ENCODE measurements around the gene ZFP30. TPM values are rescaled to one million over a fixed set of nuclear protein-coding genes. Genes with fewer than 3 reads are reported as not detected.
A peak's percentile ranks its signal among the peaks of the same experiment; 100 is the strongest.

The ZFP30 gene
- 10 to 100 TPM in 1 of 4 donors, 1 to 10 TPM in 3; 3.3 to 13.1 (median 5.5) TPM for total RNA-seq

DNA sequence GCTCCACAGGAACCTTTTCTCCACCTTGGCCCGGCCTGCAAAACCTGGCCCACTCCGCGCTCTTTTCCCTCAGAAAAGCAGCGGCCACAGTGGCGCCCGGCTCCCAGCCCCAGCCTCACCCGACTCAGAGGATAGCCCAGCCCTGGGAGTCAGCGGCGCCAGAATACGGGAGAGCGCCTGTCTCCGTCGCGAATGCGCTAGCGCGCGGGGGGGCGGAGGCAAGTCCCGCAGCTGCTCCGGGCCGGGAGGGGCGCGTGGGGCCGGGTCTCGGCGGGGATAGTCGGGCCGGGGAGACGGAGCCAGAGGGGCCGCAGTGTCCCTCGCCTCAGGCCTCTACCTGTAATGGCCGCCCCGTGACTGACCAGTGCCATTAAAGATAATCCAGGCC, at the start of gene ZFP30:
ZFP30 (minus strand) TSS at position 165 of the 388 bp plus-strand sequence. CDS start 7,643 bp downstream, outside the sequence.
- Histone ChIP-seq H3K27ac (peak within 1 kb of the TSS; percentile 82 to 90 (median 86)), H3K9me3 (no peaks in the 10 kb centered on the region), H3K4me3 (peak within 1 kb of the TSS; percentile 64 to 82 (median 72)), H3K36me3 (no peaks in the 10 kb centered on the region), H3K4me1 (peaks cover 0 to 15% (median 4%) of the 10 kb centered on the region in 4 donors), H3K27me3 (no peaks in the 10 kb centered on the region)
- DNase-seq: peak; percentile 80 to 93 (median 87)
- TF ChIP-seq, protein P1, sequence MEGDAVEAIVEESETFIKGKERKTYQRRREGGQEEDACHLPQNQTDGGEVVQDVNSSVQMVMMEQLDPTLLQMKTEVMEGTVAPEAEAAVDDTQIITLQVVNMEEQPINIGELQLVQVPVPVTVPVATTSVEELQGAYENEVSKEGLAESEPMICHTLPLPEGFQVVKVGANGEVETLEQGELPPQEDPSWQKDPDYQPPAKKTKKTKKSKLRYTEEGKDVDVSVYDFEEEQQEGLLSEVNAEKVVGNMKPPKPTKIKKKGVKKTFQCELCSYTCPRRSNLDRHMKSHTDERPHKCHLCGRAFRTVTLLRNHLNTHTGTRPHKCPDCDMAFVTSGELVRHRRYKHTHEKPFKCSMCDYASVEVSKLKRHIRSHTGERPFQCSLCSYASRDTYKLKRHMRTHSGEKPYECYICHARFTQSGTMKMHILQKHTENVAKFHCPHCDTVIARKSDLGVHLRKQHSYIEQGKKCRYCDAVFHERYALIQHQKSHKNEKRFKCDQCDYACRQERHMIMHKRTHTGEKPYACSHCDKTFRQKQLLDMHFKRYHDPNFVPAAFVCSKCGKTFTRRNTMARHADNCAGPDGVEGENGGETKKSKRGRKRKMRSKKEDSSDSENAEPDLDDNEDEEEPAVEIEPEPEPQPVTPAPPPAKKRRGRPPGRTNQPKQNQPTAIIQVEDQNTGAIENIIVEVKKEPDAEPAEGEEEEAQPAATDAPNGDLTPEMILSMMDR (IDR thresholded peaks at IDR 0.05): peak in 1 of 6 experiments; percentile 1
- TF ChIP-seq POLR2A (IDR thresholded peaks at IDR 0.05): no peak

DNA sequence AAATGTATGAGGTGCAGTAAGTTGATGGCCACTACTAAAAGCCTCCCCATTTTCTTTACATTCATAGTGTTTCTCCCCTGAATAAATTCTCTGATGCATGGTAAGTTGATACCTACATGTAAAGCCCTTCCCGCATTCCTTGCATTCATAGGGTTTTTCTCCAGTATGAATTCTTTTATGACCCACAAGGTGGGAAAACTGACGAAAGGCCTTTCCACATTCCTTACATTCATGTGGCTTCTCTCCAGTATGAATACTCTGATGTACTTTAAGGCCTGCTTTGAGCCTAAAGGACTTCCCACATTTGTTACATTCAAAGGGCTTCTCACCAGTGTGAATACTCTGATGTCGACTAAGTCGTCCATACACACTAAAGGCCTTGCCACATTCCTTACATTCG, 43.8 kb upstream of the ZFP30 start:
- Histone ChIP-seq H3K36me3 (peaks cover 0 to 26% (median 5%) of the 10 kb centered on the region in 3 donors), H3K27ac (no peak overlapping the region), H3K4me1 (no peaks in the 10 kb centered on the region), H3K9me3 (peaks cover 0 to 30% (median 2%) of the 10 kb centered on the region in 4 donors), H3K27me3 (no peaks in the 10 kb centered on the region), H3K4me3 (no peak overlapping the region)
- no peak for DNase-seq
- TF ChIP-seq, protein P1 (IDR thresholded peaks at IDR 0.05): no peak
- TF ChIP-seq POLR2A (IDR thresholded peaks at IDR 0.05): no peak

DNA sequence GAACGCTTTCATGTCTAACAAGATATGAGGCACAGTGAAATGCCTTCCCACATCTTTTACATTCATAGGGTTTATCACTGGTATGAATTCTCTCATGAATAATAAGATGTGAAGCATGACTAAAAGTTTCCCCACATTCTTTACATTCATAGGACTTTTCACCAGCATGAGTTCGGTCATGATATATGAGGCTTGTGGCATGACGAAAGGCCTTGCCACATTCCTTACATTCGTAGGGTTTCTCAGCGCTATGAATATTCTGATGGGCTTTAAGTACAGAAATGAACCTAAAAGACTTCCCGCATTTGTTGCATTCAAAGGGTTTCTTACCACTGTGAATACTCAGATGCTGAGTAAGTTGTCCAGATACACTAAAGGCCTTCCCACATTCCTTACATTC, 43.0 kb upstream of the ZFP30 start:
- no peak overlapping the region for H3K4me3 ChIP-seq
- H3K36me3 ChIP-seq: peaks cover 0 to 21% (median 5%) of the 10 kb centered on the region in 3 donors
- DNase-seq: no peak
- H3K9me3 ChIP-seq: peaks cover 0 to 32% (median 2%) of the 10 kb centered on the region in 4 donors
- no peak overlapping the region for H3K27ac ChIP-seq
- H3K27me3 ChIP-seq: no peaks in the 10 kb centered on the region
- TF ChIP-seq, protein P1 (IDR thresholded peaks at IDR 0.05): no peak
- no peak for TF ChIP-seq POLR2A (IDR thresholded peaks at IDR 0.05)
- H3K4me1 ChIP-seq: no peaks in the 10 kb centered on the region

DNA sequence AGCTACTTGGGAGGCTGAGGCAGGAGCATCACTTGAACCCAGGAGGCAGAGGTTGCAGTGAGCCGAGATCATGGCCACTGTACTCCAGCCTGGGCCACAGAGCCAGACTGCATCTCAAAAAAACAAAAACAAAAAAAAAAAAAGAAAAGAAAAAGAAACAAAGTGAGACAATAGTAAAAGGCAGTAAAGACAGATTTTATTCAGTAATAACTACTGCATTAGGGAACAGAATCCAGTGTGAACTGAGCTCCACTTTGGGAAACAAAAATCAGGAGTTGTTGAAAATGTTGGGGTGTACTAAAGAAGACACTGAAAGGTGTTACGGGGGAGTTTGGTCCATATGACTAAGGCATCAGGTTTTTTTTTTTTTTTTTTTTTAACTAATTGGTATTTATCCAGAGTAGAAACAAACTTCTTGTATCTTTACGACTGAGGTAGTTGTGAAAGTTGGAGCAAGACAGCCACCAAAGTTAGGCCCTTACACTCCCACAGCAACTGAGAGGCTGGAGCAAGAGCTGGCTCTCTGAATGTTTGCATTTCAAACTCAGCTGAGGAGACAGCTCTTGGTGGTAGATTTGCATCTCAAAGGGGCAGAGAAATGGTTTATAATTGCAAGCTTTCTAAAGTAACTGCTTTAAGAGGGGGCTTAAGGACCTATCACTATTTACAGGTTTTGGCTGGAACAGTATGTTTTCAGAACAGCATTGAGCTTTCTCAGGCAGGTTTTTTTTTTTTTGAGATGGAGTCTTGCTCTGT, 40.1 kb upstream of the ZFP30 start:
- H3K9me3 ChIP-seq: peaks cover 0 to 27% (median 4%) of the 10 kb centered on the region in 4 donors
- no peaks in the 10 kb centered on the region for H3K27me3 ChIP-seq
- no peak overlapping the region for H3K4me3 ChIP-seq
- no peaks in the 10 kb centered on the region for H3K4me1 ChIP-seq
- H3K27ac ChIP-seq: no peak overlapping the region
- DNase-seq: no peak
- peaks cover 0 to 17% (median 5%) of the 10 kb centered on the region in 3 donors for H3K36me3 ChIP-seq
- TF ChIP-seq, protein P1 (IDR thresholded peaks at IDR 0.05): no peak
- no peak for TF ChIP-seq POLR2A (IDR thresholded peaks at IDR 0.05)

GRCh38 chr19:37692956-37693620, 37.8 kb upstream of the ZFP30 start:
- Histone ChIP-seq H3K4me3 (no peak overlapping the region), H3K9me3 (peaks cover 0 to 16% (median 4%) of the 10 kb centered on the region in 4 donors), H3K4me1 (no peaks in the 10 kb centered on the region), H3K27ac (no peak overlapping the region), H3K27me3 (no peaks in the 10 kb centered on the region), H3K36me3 (no peaks in the 10 kb centered on the region)
- DNase-seq: no peak
- TF ChIP-seq, protein P1 (IDR thresholded peaks at IDR 0.05): no peak
- TF ChIP-seq POLR2A (IDR thresholded peaks at IDR 0.05): no peak
